HUDEP-2 (cell line): ENCODE results near the gene AURKA.
A peak's percentile ranks its signal among the peaks of the same experiment; 100 is the strongest.
"Not testable (repeated sequence)": the region's sequence is repeated elsewhere in the genome, so short reads cannot be mapped to it uniquely, and the experiment has no call there.

Source experiments
- DNase-seq, 76 experiments: peaks; one replicate each; lab custom pipeline; 2025; ENCODE audit not compliant: unreplicated experiment in 76 of 76; lab: John Stamatoyannopoulos, UW

The AURKA gene

GRCh38 chr20:56422076-56422823 is 30.2 kb upstream of the AURKA start:
- no peak for DNase-seq

- DNase-seq: no peak
Observed at GRCh38 chr20:56420940-56421688, 29.1 kb upstream of the AURKA start.

- DNase-seq: no peak
Observed at GRCh38 chr20:56420028-56420427, 28.0 kb upstream of the AURKA start.

- no peak for DNase-seq
Observed at GRCh38 chr20:56418385-56418861, 26.4 kb upstream of the AURKA start.

GRCh38 chr20:56417911-56418310 is 25.9 kb upstream of the AURKA start:
- no peak for DNase-seq

- DNase-seq: no peak
Observed at GRCh38 chr20:56417402-56417801, 25.4 kb upstream of the AURKA start.

- DNase-seq: peak in 1 of 76 experiments; percentile 20
Observed at GRCh38 chr20:56414842-56415765, 23.1 kb upstream of the AURKA start.

- no peak for DNase-seq
Observed at GRCh38 chr20:56412949-56413348, 20.9 kb upstream of the AURKA start.

GRCh38 chr20:56412473-56412790 is 20.4 kb upstream of the AURKA start:
- DNase-seq: peak in 1 of 76 experiments; percentile 25

GRCh38 chr20:56411759-56412472 is 19.9 kb upstream of the AURKA start, which contains the start of gene CASS4:
TSS of gene CASS4 (plus strand) at chr20:56412260. CDS start at chr20:56412459, 199 bp downstream.
- peak in 72 of 76 experiments; percentile 15 to 92 (median 62) for DNase-seq

GRCh38 chr20:56411287-56411686 is 19.3 kb upstream of the AURKA start:
- not testable (repeated sequence) for DNase-seq

- DNase-seq: no peak
Observed at GRCh38 chr20:56409956-56410355, 17.9 kb upstream of the AURKA start.

- no peak for DNase-seq
Observed at GRCh38 chr20:56409521-56409920, 17.5 kb upstream of the AURKA start.

GRCh38 chr20:56406910-56407309 is 14.9 kb upstream of the AURKA start:
- no peak for DNase-seq

- not testable (repeated sequence) for DNase-seq
Observed at GRCh38 chr20:56405356-56405755, 13.3 kb upstream of the AURKA start.

GRCh38 chr20:56403465-56403864 is 11.4 kb upstream of the AURKA start:
- DNase-seq: no peak

GRCh38 chr20:56400001-56400640 is 8.1 kb upstream of the AURKA start:
- DNase-seq: peak in 56 of 76 experiments; percentile 5 to 76 (median 40)

- no peak for DNase-seq
Observed at GRCh38 chr20:56395166-56395565, 3.2 kb upstream of the AURKA start.

GRCh38 chr20:56393653-56394052 is 1.6 kb upstream of the AURKA start:
- no peak for DNase-seq
